IMR-90 (cell line): ENCODE results near the gene C6. TPM values are rescaled to one million over a fixed set of nuclear protein-coding genes. Genes with fewer than 3 reads are reported as not detected.

Experiments
- ATAC-seq: fragments of 200-7000 bp; cut with Tn5 transposase; 2 replicates; pipeline ENCODE4 v1.9.1; 2020; ENCODE audit warnings: low read depth, mild to moderate bottlenecking, moderate library complexity
- BruUV-seq: library from RNA; stranded (reverse); fragments of 400-500 nt; replicated peaks from 2 replicates; lab custom pipeline; 2021; lab: Mats Ljungman, UMichigan
- CTCF ChIA-PET: fragments of 300-600 bp; formaldehyde crosslinking; extraction: SDS; loops from one replicate; lab custom pipeline; 2021; ENCODE audit warnings: antibody characterized with exemption; lab: Yijun Ruan, JAX
- POLR2A ChIA-PET: fragments of 300-600 bp; sonication (Branson Sonifier 250); formaldehyde crosslinking; loops from one replicate; lab custom pipeline; 2022; ENCODE audit warnings: antibody characterized with exemption; ENCODE audit not compliant: unreplicated experiment; lab: Charles Lee
- DNase-seq: peaks from one replicate; pipeline ENCODE4 v3.0.0; 2013
- H2AFZ ChIP-seq: replicated peaks from 2 replicates; pipeline ENCODE3; 2013; ENCODE audit warnings: low read length, mild to moderate bottlenecking; ENCODE audit not compliant: poor library complexity
- H2AK5ac ChIP-seq: 2 replicates; pipeline ENCODE4 v1.6.1; 2013; ENCODE audit warnings: low read depth, low read length, inconsistent platforms
- H2AK9ac ChIP-seq: replicated peaks from 2 replicates; pipeline ENCODE3; 2013; ENCODE audit warnings: mild to moderate bottlenecking, low read depth, low read length, moderate library complexity; ENCODE audit not compliant: poor library complexity
- H2BK120ac ChIP-seq: 2 replicates; pipeline ENCODE4 v1.6.1; 2013; ENCODE audit warnings: low read depth, low read length, inconsistent platforms
- H2BK15ac ChIP-seq: 3 replicates; pipeline ENCODE4 v1.6.1; 2013; ENCODE audit warnings: low read depth, low read length, inconsistent platforms
- H2BK20ac ChIP-seq: 2 replicates; pipeline ENCODE4 v1.6.1; 2013; ENCODE audit warnings: low read depth, mild to moderate bottlenecking, inconsistent platforms, low read length, moderate library complexity
- H2BK5ac ChIP-seq: 2 replicates; pipeline ENCODE4 v1.6.1; 2013; ENCODE audit warnings: mild to moderate bottlenecking, low read depth, low read length, inconsistent platforms; ENCODE audit not compliant: poor library complexity, severe bottlenecking
- H3K14ac ChIP-seq: replicated peaks from 2 replicates; pipeline ENCODE4 v1.6.1; 2013; ENCODE audit warnings: low read depth, low read length, inconsistent platforms
- H3K18ac ChIP-seq: 2 replicates; pipeline ENCODE4 v1.6.1; 2013; ENCODE audit warnings: low read depth, low read length, control low read depth
- H3K23ac ChIP-seq: 2 replicates; pipeline ENCODE4 v1.6.1; 2013; ENCODE audit warnings: low read depth, low read length, inconsistent platforms
- H3K27ac ChIP-seq: 2 replicates; pipeline ENCODE4 v1.5.1; 2013; ENCODE audit warnings: mild to moderate bottlenecking, control low read depth, low read length; ENCODE audit not compliant: insufficient read depth
- H3K27me3 ChIP-seq: 2 replicates; pipeline ENCODE4 v1.6.1; 2013; ENCODE audit warnings: low read length; ENCODE audit not compliant: control insufficient read depth, insufficient read depth
- H3K36me3 ChIP-seq: 2 replicates; pipeline ENCODE4 v1.6.1; 2013; ENCODE audit warnings: low read length, mixed read lengths; ENCODE audit not compliant: control insufficient read depth, insufficient read depth
- H3K4ac ChIP-seq: 2 replicates; pipeline ENCODE4 v1.6.1; 2013; ENCODE audit warnings: low read depth, low read length, inconsistent platforms
- H3K4me1 ChIP-seq: 2 replicates; pipeline ENCODE4 v1.6.1; 2013; ENCODE audit warnings: low read length, mixed read lengths; ENCODE audit not compliant: control insufficient read depth, insufficient read depth
- H3K4me2 ChIP-seq: 2 replicates; pipeline ENCODE4 v1.6.1; 2013; ENCODE audit warnings: low read depth, mild to moderate bottlenecking, control low read depth, low read length, moderate library complexity
- H3K4me3 ChIP-seq: 2 replicates; pipeline ENCODE4 v1.5.1; 2013; ENCODE audit warnings: low read depth, mild to moderate bottlenecking, control low read depth, low read length, moderate library complexity; ENCODE audit not compliant: insufficient read depth
- H3K56ac ChIP-seq: 2 replicates; pipeline ENCODE4 v1.6.1; 2013; ENCODE audit warnings: low read length, inconsistent platforms; ENCODE audit not compliant: insufficient read depth; ENCODE audit errors: extremely low read depth
- H3K79me1 ChIP-seq, 2 experiments: 2 replicates each; pipeline ENCODE4 v1.6.1; 2013; ENCODE audit warnings: low read length in 2 of 2, inconsistent platforms in 1 of 2, low read depth in 1 of 2
- H3K9ac ChIP-seq: 2 replicates; pipeline ENCODE4 v1.6.1; 2013; ENCODE audit warnings: low read depth, low read length, control low read depth
- H3K9me1 ChIP-seq: 2 replicates; pipeline ENCODE4 v1.6.1; 2013; ENCODE audit warnings: low read length, inconsistent platforms; ENCODE audit not compliant: insufficient read depth
- H3K9me3 ChIP-seq: 2 replicates; pipeline ENCODE4 v1.6.1; 2013; ENCODE audit warnings: low read length; ENCODE audit not compliant: control insufficient read depth, insufficient read depth
- H4K20me1 ChIP-seq: 2 replicates; pipeline ENCODE4 v1.6.1; 2013; ENCODE audit warnings: low read length, inconsistent platforms; ENCODE audit not compliant: insufficient read depth
- H4K5ac ChIP-seq: 2 replicates; pipeline ENCODE4 v1.6.1; 2013; ENCODE audit warnings: mild to moderate bottlenecking, low read depth, low read length, control low read depth
- H4K8ac ChIP-seq, 2 experiments: 2 replicates each; pipeline ENCODE4 v1.6.1; 2013; ENCODE audit warnings: low read depth in 2 of 2, low read length in 2 of 2, control low read depth in 1 of 2, inconsistent platforms in 1 of 2
- H4K91ac ChIP-seq: 2 replicates; pipeline ENCODE4 v1.6.1; 2013; ENCODE audit warnings: low read depth, low read length, inconsistent platforms; ENCODE audit not compliant: insufficient read depth
- BHLHE40 ChIP-seq: fragments of 150-350 bp; IDR thresholded peaks from 2 replicates; pipeline ENCODE4 v1.6.1; 2016; ENCODE audit warnings: mild to moderate bottlenecking, low read depth, low read length
- CEBPB ChIP-seq: IDR thresholded peaks from 2 replicates; pipeline ENCODE4 v1.6.1; 2012; ENCODE audit warnings: low read depth, low read length, improper control_type of control experiment
- CHD1 ChIP-seq: IDR thresholded peaks from 2 replicates; pipeline ENCODE4 v1.6.1; 2012; ENCODE audit warnings: low read depth, low read length, improper control_type of control experiment
- CTCF ChIP-seq: conservative IDR thresholded peaks from 2 replicates; pipeline ENCODE4 v1.5.1; 2012; ENCODE audit warnings: mild to moderate bottlenecking, low read depth, low read length, improper control_type of control experiment
- ELK1 ChIP-seq: fragments of 150-350 bp; IDR thresholded peaks from 2 replicates; pipeline ENCODE4 v1.6.1; 2016; ENCODE audit warnings: low read depth, mild to moderate bottlenecking, low read length, moderate library complexity, borderline replicate concordance
- FOS ChIP-seq: fragments of 150-350 bp; IDR thresholded peaks from 2 replicates; pipeline ENCODE4 v1.6.1; 2016; ENCODE audit warnings: low read depth, low read length
- MAZ ChIP-seq: IDR thresholded peaks from 2 replicates; pipeline ENCODE4 v1.6.1; 2012; ENCODE audit warnings: low read depth, mild to moderate bottlenecking, low read length, improper control_type of control experiment, moderate library complexity, borderline replicate concordance
- MXI1 ChIP-seq: IDR thresholded peaks from 2 replicates; pipeline ENCODE4 v1.6.1; 2012; ENCODE audit warnings: low read depth, mild to moderate bottlenecking, low read length, moderate library complexity, borderline replicate concordance
- POLR2A ChIP-seq: IDR thresholded peaks from 2 replicates; pipeline ENCODE4 v1.6.1; 2012; ENCODE audit warnings: mild to moderate bottlenecking, low read depth, low read length
- USF2 ChIP-seq: fragments of 150-350 bp; IDR thresholded peaks from 2 replicates; pipeline ENCODE4 v1.6.1; 2017; ENCODE audit warnings: mild to moderate bottlenecking, antibody characterized with exemption, low read length, low read depth
- WGBS, 2 experiments: methylation state at CpG; one replicate each; pipeline versions ENCODE4 v1.1.5 to v1.1.7; 2013; ENCODE audit warnings: missing lambda C conversion rate in 2 of 2; ENCODE audit not compliant: insufficient read length in 1 of 2; ENCODE audit errors: extremely low coverage in 2 of 2; 5-methylcytosine and 5-hydroxymethylcytosine counted together
- dilution Hi-C: fragments of 300-500 bp; cut with HindIII; formaldehyde crosslinking; loops from one replicate; pipeline ENCODE4 v1.14.3; 2018; ENCODE audit warnings: low sequenced_read_pairs; ENCODE audit not compliant: unreplicated experiment
- in situ Hi-C: fragments of 300-500 bp; cut with MboI; formaldehyde crosslinking; loops from 3 replicates; pipeline ENCODE4 v1.14.3; 2019; ENCODE audit warnings: low sequenced_read_pairs, inconsistent platforms, mixed read lengths
- intact Hi-C: fragments of 100-400 bp; cut with micrococcal nuclease; formaldehyde crosslinking; loops from 2 replicates; pipeline ENCODE4 v1.10.0; 2022
- polyA plus RNA-seq, 3 experiments: library from polyadenylated mRNA; depleted of rRNA; stranded (reverse); fragments of >200 nt; gene quantifications; 2 replicates each; pipeline ENCODE4 v1.2.3, GENCODE V29; 2012; ENCODE audit warnings: low replicate concordance in 1 of 3
- total RNA-seq: library from RNA; depleted of rRNA; stranded (reverse); fragments of >200 nt; gene quantifications from 2 replicates; pipeline ENCODE4 v1.2.3, GENCODE V29; 2012

Gene C6
- total and polyA plus RNA-seq, 2 of the 4 experiments (the other 2 are of a cell fraction) = 0.05 to 0.18 TPM

GRCh38 chr5:41193456-41194205, 19.7 kb downstream of the C6 start (continued):
- TF ChIP-seq CTCF (no peak), MXI1 (no peak)

- no peaks in the 10 kb centered on the region for H3K9me1 ChIP-seq
- POLR2A ChIA-PET = no interaction called here
- CTCF ChIA-PET = interaction anchor here (0.8 to 1.5 kb wide), 2 partner anchors 15 to 22 kb away, joined by 3 read pairs; partner anchors contain the start of gene C6
- dilution Hi-C loops = no loop called here
- no peaks in the 10 kb centered on the region for H3K36me3 ChIP-seq
- H4K20me1 ChIP-seq = no peaks in the 10 kb centered on the region
- H2BK120ac ChIP-seq = no peak overlapping the region
- H3K79me1 ChIP-seq = no peaks in the 10 kb centered on the region
- no peak overlapping the region for H4K8ac ChIP-seq
- in situ Hi-C loops = no loop called here
- no peak overlapping the region for H4K5ac ChIP-seq
- H3K9me3 ChIP-seq = no peaks in the 10 kb centered on the region
- H2AFZ ChIP-seq = no peak overlapping the region
- TF ChIP-seq CHD1 = no peak
- no peak for TF ChIP-seq MXI1
- TF ChIP-seq FOS = no peak
- no peak for TF ChIP-seq CEBPB
- TF ChIP-seq USF2 = no peak
- TF ChIP-seq ELK1 = no peak
- TF ChIP-seq MAZ = no peak
- no peak for TF ChIP-seq POLR2A
- TF ChIP-seq BHLHE40 = no peak
- no peak for ATAC-seq
- intact Hi-C loops = no loop called here
- H3K27ac ChIP-seq = no peak overlapping the region
- no peak overlapping the region for H2BK5ac ChIP-seq
- H3K4me3 ChIP-seq = no peak overlapping the region
- H3K4me1 ChIP-seq = peaks cover 2% of the 10 kb centered on the region; the same call in 1 of the 2 replicates
- WGBS, 2 experiments = no CpG with 5 or more reads among the region's 4 CpGs
- no peak overlapping the region for H3K56ac ChIP-seq
- no TSS peak for BruUV-seq
- H2AK9ac ChIP-seq = no peak overlapping the region
- H3K27me3 ChIP-seq = no peaks in the 10 kb centered on the region
- no peak overlapping the region for H3K4ac ChIP-seq
- H2BK15ac ChIP-seq = no peak overlapping the region
- H3K4me2 ChIP-seq = no peak overlapping the region
- no peak overlapping the region for H3K14ac ChIP-seq
- no peak overlapping the region for H3K18ac ChIP-seq
- no peak overlapping the region for H2AK5ac ChIP-seq
- no peak overlapping the region for H3K9ac ChIP-seq
- DNase-seq = no peak
- H2BK20ac ChIP-seq = no peak overlapping the region
- H4K91ac ChIP-seq = no peak overlapping the region
- no peak overlapping the region for H3K23ac ChIP-seq
Observed at GRCh38 chr5:41191249-41191648, 22.1 kb downstream of the C6 start.
